Epithelial cell of proximal tubule (primary cell): ENCODE results near the gene FOXC2. TPM values are rescaled to one million over a fixed set of nuclear protein-coding genes. Genes with fewer than 3 reads are reported as not detected.

Experiments used
- DNase-seq: peaks from one replicate; pipeline ENCODE4 v3.0.0-alpha.2; 2011; ENCODE audit warnings: low read depth
- H3K4me3 ChIP-seq: 2 replicates; pipeline ENCODE4 v1.5.1; 2011; ENCODE audit warnings: low read depth, mild to moderate bottlenecking, low read length
- CTCF ChIP-seq: conservative IDR thresholded peaks from 2 replicates; pipeline ENCODE4 v1.5.1; 2012; ENCODE audit warnings: low read depth, mild to moderate bottlenecking, low read length
- total RNA-seq: library from RNA; depleted of rRNA; stranded (reverse); fragments of >200 nt; gene quantifications from 2 replicates; pipeline ENCODE4 v1.2.3, GENCODE V29; 2015

Gene FOXC2
- total RNA-seq, 1 donor from 2014 or later, result 26.5 TPM

DNA sequence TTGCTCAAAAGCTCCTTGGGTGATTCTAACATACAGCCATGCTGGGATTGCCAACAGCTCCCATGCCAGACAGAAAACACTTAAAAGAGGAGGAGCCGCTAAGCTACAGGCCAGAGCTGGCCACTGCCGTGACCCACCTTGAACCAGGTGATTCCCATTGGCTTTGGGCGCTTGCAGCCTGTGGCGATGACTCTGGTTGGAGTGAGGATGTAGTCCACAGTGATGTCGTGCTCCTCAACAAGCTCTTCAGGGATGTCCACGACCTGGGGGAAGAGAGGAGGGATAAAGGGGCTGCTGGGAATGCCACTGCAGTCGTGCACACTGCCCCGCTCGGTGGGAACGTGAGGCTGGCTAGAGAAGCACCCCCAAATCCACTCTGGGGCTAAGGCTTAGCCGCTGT, 25.1 kb upstream of the FOXC2 start:
- no peak for TF ChIP-seq CTCF
- H3K4me3 ChIP-seq, result no peak overlapping the region
- DNase-seq, result no peak

DNA sequence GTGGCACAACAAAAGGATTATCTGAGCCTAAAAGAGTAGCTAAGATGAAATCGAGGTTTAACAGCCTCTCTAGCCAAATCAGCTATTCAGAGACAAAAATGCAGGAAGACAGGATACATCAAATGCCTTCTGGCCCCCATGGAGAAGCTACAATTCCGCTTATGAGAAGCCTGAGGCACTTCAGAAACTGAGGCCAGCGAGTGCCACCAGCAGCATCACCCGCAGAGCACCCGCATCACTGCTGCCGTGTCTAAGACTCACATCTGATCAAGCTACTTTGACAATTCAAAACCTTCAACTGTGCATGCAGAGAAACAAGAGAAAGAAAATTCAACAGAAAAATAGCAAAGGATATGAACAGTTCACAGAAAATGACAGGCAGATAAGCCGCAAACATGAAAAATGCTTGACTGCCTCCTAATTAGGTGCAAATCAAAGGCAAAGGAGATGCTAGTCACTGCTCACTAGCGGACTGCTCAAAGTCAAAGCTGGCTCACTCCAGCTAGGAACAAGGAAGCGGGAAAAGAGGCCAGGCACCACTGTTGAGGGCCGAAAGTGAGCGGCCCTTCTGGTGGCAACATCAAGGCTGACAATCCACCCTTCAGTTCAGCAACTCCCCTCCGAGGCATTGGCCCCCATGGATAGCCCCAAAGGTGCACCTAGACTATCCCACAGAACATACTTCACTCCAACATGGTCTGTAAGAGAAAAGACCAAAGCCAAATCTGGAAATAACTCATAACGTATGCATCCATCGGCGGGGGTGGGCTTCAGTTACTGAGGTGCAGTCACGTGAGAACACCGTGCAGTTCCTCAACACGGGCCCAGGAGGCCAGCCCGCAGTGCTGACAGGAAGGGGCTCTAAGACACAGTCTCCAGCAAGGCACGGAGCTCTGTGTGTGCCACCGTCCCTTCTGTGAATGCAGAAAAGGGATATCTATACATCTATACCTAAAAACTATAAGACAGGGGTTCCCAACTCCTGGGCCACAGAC, 23.6 kb upstream of the FOXC2 start:
- no peak for DNase-seq
- no peak overlapping the region for H3K4me3 ChIP-seq
- TF ChIP-seq CTCF, result no peak

GRCh38 chr16:86545481-86545880, 21.1 kb upstream of the FOXC2 start:
- no peak for TF ChIP-seq CTCF
- no peak for DNase-seq
- no peak overlapping the region for H3K4me3 ChIP-seq

DNA sequence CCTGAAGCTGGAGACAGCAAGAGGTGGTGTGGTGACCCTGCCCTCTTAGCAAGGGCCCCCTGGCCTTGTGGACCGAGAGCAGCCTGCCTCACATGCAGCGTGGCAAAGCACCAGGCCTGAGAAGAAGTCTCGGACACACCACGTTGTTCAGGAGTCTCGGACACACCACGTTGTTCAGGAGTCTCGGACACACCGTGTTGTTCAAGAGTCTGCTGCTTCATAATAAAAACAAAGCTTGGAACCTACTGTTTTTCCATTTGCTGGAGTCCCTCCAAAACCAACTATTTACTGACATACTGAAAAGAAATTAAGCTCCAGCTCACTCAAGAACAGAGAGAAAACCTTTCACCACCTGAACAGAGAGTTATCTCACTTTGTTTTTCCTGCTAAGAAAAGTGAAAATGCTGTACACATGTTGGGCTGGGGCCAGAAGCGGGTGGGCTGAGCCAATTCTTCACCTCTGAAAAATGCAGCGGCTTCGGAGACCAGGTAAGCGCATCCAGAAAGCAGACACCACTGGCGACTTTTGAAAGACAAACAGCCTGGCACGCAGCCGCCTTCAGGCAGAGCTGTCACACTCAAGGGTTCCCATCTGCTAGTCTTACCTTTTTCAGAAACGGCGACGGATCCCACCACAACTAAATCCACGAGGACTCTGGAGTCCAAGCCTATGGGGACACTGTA, 20.5 kb upstream of the FOXC2 start:
- no peak overlapping the region for H3K4me3 ChIP-seq
- DNase-seq, result no peak
- TF ChIP-seq CTCF, result no peak

DNA sequence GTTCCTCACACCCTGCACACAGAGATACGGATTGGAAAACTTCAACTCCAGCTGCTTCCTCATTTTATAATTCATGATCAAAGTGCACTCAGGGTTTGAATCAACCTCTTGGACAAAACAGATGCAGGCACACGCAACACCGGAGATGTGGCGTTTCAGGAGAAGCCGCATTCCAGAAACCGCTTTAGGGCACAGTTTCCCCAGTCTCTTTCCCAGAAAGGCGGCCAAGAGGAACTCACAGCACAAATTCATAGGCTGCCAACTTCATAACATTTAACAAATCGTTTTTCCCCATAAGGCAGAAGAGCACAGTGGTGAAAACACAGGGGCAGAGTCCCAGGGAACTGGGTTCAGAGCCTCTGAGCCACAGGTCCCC, 20.0 kb upstream of the FOXC2 start:
- no peak overlapping the region for H3K4me3 ChIP-seq
- DNase-seq, result no peak
- no peak for TF ChIP-seq CTCF

DNA sequence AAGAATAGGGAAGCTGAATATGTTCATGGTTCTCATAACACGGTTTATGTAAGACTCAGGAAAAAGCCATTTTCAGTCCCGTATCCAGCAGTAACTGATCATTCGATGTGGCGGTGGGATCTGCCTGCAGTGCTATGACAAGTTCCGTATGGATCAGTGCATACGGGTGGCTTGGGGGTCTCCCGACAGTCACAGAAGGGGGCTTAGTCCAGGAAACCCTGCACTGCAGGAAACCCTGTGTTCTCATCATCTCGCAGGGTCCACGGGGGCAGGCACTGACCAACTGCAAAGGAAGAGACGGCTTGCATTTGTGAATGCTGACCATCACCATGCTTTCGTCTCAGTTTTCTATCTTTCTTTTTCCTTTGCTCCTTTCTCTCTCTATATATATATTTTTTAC, 19.3 kb upstream of the FOXC2 start:
- no peak overlapping the region for H3K4me3 ChIP-seq
- DNase-seq, result no peak
- no peak for TF ChIP-seq CTCF
